Keratinocyte (primary cell): ENCODE measurements around the gene IRX3.

Experiments
- EZH2 ChIP-seq: IDR thresholded peaks from one replicate; pipeline ENCODE4 v1.6.1; 2012; ENCODE audit warnings: inconsistent platforms, mild to moderate bottlenecking, low read length, moderate library complexity
- TF ChIP-seq, protein P1 (sequence below), 3 experiments: IDR thresholded peaks in 1 of 3; conservative IDR thresholded peaks in 1 of 3; optimal IDR thresholded peaks in 1 of 3; 2 replicates in 2 of 3; 3 replicates in 1 of 3; pipeline versions ENCODE3 to v1.5.1; 2011; ENCODE audit warnings: low read length in 3 of 3, mild to moderate bottlenecking in 3 of 3, moderate library complexity in 2 of 3, control low read depth in 1 of 3, inconsistent platforms in 1 of 3; ENCODE audit not compliant: insufficient read depth in 2 of 3; ENCODE audit errors: extremely low read depth in 1 of 3

DNA sequence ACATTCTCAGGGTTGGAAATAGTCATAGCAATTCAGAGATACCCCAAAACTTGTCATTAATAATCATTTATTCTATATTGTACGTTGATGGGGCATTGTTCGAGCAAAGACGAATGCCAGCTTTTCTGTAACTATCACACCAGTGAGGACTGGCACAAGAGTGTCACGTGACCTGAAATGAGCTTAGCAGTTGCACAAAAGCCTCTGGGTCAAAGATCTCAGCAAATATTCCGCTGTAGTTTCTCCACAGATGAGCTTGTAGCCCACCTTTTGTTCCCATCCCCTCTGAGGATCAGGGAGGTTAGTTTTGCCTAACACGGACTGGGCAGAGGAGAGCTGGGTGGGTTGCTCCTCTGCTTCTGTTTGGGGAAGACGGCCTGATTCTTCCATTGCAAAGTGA is 18.2 kb downstream of the IRX3 start:
- TF ChIP-seq, protein P1, sequence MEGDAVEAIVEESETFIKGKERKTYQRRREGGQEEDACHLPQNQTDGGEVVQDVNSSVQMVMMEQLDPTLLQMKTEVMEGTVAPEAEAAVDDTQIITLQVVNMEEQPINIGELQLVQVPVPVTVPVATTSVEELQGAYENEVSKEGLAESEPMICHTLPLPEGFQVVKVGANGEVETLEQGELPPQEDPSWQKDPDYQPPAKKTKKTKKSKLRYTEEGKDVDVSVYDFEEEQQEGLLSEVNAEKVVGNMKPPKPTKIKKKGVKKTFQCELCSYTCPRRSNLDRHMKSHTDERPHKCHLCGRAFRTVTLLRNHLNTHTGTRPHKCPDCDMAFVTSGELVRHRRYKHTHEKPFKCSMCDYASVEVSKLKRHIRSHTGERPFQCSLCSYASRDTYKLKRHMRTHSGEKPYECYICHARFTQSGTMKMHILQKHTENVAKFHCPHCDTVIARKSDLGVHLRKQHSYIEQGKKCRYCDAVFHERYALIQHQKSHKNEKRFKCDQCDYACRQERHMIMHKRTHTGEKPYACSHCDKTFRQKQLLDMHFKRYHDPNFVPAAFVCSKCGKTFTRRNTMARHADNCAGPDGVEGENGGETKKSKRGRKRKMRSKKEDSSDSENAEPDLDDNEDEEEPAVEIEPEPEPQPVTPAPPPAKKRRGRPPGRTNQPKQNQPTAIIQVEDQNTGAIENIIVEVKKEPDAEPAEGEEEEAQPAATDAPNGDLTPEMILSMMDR (optimal IDR thresholded peaks at IDR 0.05 in 1 of 3, IDR thresholded peaks at IDR 0.05 in 1 of 3, conservative IDR thresholded peaks at IDR 0.05 in 1 of 3; ENCODE audit: extremely low read depth in 1 of 3, insufficient read depth in 2 of 3, low read length in 3 of 3), result no peak
- TF ChIP-seq EZH2, result no peak
